ENCODE data around the gene RNF44. TPM values are rescaled to one million over a fixed set of nuclear protein-coding genes. Genes with fewer than 3 reads are reported as not detected.

Gene RNF44
- total and polyA plus RNA-seq, 2 of the 4 experiments (the other 2 are of a cell fraction) = 0.54 to 12.4 TPM

DNA sequence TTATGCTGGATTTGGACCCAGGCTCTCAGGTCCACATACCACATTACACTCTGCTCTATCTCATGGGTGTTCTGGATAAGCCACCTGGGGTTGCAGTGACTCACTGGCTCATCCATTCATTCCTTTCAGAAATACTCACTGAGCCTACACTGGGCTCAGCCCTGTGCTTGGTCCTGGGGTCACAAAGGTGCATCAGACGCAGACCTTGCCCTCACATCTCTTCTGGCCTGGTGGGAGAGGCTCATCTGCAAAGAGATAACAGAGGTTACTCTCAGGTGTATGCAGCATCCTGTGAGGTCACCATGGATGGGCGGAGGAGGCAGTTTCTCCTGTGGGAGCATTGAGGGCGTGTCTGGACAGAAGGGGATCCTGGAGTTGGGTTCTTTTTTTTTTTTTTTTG, 24.1 kb upstream of the RNF44 start:
- Histone ChIP-seq H3K4ac (ENCODE audit: low read depth, low read length) (no peak overlapping the region), H3K79me1 (ENCODE audit: low read depth in 1 of 2, low read length in 2 of 2) (no peaks in the 10 kb centered on the region), H3K9ac (ENCODE audit: low read depth, low read length) (no peak overlapping the region), H4K20me1 (ENCODE audit: insufficient read depth, low read length) (no peaks in the 10 kb centered on the region), H2AK5ac (ENCODE audit: low read depth, low read length) (no peak overlapping the region), H2BK20ac (ENCODE audit: low read depth, low read length) (no peak overlapping the region), H3K4me1 (ENCODE audit: control insufficient read depth, insufficient read depth, low read length) (no peaks in the 10 kb centered on the region), H3K9me1 (ENCODE audit: insufficient read depth, low read length) (no peaks in the 10 kb centered on the region), H4K5ac (ENCODE audit: low read depth, low read length) (no peak overlapping the region), H2BK120ac (ENCODE audit: low read depth, low read length) (no peak overlapping the region), H2AK9ac (replicated peaks; ENCODE audit: low read depth, low read length, poor library complexity) (no peak overlapping the region), H2BK5ac (ENCODE audit: low read depth, low read length, poor library complexity, severe bottlenecking) (no peak overlapping the region), H3K14ac (replicated peaks; ENCODE audit: low read depth, low read length) (no peak overlapping the region), H3K18ac (ENCODE audit: low read depth, low read length) (no peak overlapping the region), H3K56ac (ENCODE audit: extremely low read depth, insufficient read depth, low read length) (no peak overlapping the region), H3K4me2 (ENCODE audit: low read depth, low read length) (no peak overlapping the region), H2AFZ (replicated peaks; ENCODE audit: low read length, poor library complexity) (peak overlapping the region; percentile 41), H2BK15ac (ENCODE audit: low read depth, low read length) (no peak overlapping the region), H3K27ac (ENCODE audit: insufficient read depth, low read length) (no peak overlapping the region), H3K23ac (ENCODE audit: low read depth, low read length) (no peak overlapping the region), H3K4me3 (ENCODE audit: insufficient read depth, low read depth, low read length) (no peak overlapping the region), H3K36me3 (ENCODE audit: control insufficient read depth, insufficient read depth, low read length) (no peaks in the 10 kb centered on the region), H4K91ac (ENCODE audit: insufficient read depth, low read depth, low read length) (no peak overlapping the region), H3K9me3 (ENCODE audit: control insufficient read depth, insufficient read depth, low read length) (peaks cover 3% of the 10 kb centered on the region), H3K27me3 (ENCODE audit: control insufficient read depth, insufficient read depth, low read length) (peaks cover 21% of the 10 kb centered on the region), H4K8ac (ENCODE audit: low read depth in 2 of 2, low read length in 2 of 2) (no peak overlapping the region)
- ATAC-seq (ENCODE audit: low read depth) (no peak), DNase-seq (no peak)
- no TSS peak for BruUV-seq (replicated peaks)
- in situ Hi-C loops (cut with MboI; ENCODE audit: low sequenced_read_pairs) (loop anchor here (25.0 kb wide), 1 partner anchor 824 kb away; no protein-coding TSS in a partner anchor), dilution Hi-C loops (cut with HindIII; ENCODE audit: low sequenced_read_pairs, unreplicated experiment) (no loop called here), intact Hi-C loops (cut with micrococcal nuclease) (no loop called here)
- TF ChIP-seq MAFK (IDR thresholded peaks at IDR 0.05; ENCODE audit: low read depth, low read length) = no peak
- no peak for TF ChIP-seq NFE2L2 (IDR thresholded peaks at IDR 0.05; ENCODE audit: low read depth, low read length)
- TF ChIP-seq POLR2A (IDR thresholded peaks at IDR 0.05; ENCODE audit: low read depth, low read length) = no peak
- TF ChIP-seq BHLHE40 (IDR thresholded peaks at IDR 0.05; ENCODE audit: low read depth, low read length) = no peak
- no peak for TF ChIP-seq RFX5 (IDR thresholded peaks at IDR 0.05; ENCODE audit: low read depth, low read length)
- TF ChIP-seq, protein P1, sequence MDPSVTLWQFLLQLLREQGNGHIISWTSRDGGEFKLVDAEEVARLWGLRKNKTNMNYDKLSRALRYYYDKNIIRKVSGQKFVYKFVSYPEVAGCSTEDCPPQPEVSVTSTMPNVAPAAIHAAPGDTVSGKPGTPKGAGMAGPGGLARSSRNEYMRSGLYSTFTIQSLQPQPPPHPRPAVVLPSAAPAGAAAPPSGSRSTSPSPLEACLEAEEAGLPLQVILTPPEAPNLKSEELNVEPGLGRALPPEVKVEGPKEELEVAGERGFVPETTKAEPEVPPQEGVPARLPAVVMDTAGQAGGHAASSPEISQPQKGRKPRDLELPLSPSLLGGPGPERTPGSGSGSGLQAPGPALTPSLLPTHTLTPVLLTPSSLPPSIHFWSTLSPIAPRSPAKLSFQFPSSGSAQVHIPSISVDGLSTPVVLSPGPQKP (IDR thresholded peaks at IDR 0.05; ENCODE audit: borderline replicate concordance, low read depth, low read length) = no peak
- no peak for TF ChIP-seq SMC3 (IDR thresholded peaks at IDR 0.05; ENCODE audit: low read depth, low read length)
- TF ChIP-seq FOS (IDR thresholded peaks at IDR 0.05; ENCODE audit: low read depth, low read length) = no peak
- no peak for TF ChIP-seq CHD1 (IDR thresholded peaks at IDR 0.05; ENCODE audit: low read depth, low read length)
- no peak for TF ChIP-seq MAZ (IDR thresholded peaks at IDR 0.05; ENCODE audit: borderline replicate concordance, low read depth, low read length)
- no peak for TF ChIP-seq MXI1 (IDR thresholded peaks at IDR 0.05; ENCODE audit: borderline replicate concordance, low read depth, low read length)
- TF ChIP-seq CEBPB (IDR thresholded peaks at IDR 0.05; ENCODE audit: low read depth, low read length) = no peak
- TF ChIP-seq RAD21 (IDR thresholded peaks at IDR 0.05; ENCODE audit: low read length) = no peak
- TF ChIP-seq, protein P2, sequence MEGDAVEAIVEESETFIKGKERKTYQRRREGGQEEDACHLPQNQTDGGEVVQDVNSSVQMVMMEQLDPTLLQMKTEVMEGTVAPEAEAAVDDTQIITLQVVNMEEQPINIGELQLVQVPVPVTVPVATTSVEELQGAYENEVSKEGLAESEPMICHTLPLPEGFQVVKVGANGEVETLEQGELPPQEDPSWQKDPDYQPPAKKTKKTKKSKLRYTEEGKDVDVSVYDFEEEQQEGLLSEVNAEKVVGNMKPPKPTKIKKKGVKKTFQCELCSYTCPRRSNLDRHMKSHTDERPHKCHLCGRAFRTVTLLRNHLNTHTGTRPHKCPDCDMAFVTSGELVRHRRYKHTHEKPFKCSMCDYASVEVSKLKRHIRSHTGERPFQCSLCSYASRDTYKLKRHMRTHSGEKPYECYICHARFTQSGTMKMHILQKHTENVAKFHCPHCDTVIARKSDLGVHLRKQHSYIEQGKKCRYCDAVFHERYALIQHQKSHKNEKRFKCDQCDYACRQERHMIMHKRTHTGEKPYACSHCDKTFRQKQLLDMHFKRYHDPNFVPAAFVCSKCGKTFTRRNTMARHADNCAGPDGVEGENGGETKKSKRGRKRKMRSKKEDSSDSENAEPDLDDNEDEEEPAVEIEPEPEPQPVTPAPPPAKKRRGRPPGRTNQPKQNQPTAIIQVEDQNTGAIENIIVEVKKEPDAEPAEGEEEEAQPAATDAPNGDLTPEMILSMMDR (conservative IDR thresholded peaks at IDR 0.05; ENCODE audit: low read depth, low read length) = no peak
- TF ChIP-seq RCOR1 (IDR thresholded peaks at IDR 0.05; ENCODE audit: insufficient replicate concordance, low read length) = no peak
- TF ChIP-seq, protein P3, sequence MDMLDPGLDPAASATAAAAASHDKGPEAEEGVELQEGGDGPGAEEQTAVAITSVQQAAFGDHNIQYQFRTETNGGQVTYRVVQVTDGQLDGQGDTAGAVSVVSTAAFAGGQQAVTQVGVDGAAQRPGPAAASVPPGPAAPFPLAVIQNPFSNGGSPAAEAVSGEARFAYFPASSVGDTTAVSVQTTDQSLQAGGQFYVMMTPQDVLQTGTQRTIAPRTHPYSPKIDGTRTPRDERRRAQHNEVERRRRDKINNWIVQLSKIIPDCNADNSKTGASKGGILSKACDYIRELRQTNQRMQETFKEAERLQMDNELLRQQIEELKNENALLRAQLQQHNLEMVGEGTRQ (IDR thresholded peaks at IDR 0.05; ENCODE audit: low read depth, low read length) = no peak
- 67% methylated on average over 1 of the region's 3 CpGs; no CpG with 5 or more reads in 1 of the 2 experiments for WGBS, 2 experiments (ENCODE audit: extremely low coverage in 2 of 2, insufficient read length in 1 of 2)
- ChIA-PET POLR2A (ENCODE audit: unreplicated experiment) (no interaction called here), CTCF (interaction anchor here (0.5 kb wide), 1 partner anchor 147 kb away, joined by 4 read pairs; no protein-coding TSS in a partner anchor)

Measured in IMR-90 (cell line).